Endothelial cell of umbilical vein (primary cell): Measurements from ENCODE around the gene SLC37A1. TPM values are rescaled to one million over a fixed set of nuclear protein-coding genes. Genes with fewer than 3 reads are reported as not detected.

Source experiments
- BruUV-seq: library from RNA; stranded (reverse); fragments of 400-500 nt; replicated peaks from 2 replicates; lab custom pipeline; 2021; lab: Mats Ljungman, UMichigan
- CTCF ChIA-PET: fragments of 300-600, 350-600 bp; sonication (Branson Sonifier 250); formaldehyde crosslinking; loops from one replicate; lab custom pipeline; 2021; ENCODE audit warnings: antibody characterized with exemption, inconsistent platforms; lab: Charles Lee
- POLR2A ChIA-PET: fragments of 300-600, 350-600 bp; sonication (Branson Sonifier 250); formaldehyde crosslinking; loops from one replicate; lab custom pipeline; 2021; ENCODE audit warnings: antibody characterized with exemption, inconsistent platforms; lab: Charles Lee
- DNase-seq: peaks from one replicate; pipeline ENCODE4 v3.0.0-alpha.2; 2011; ENCODE audit warnings: low read depth, low spot score
- FAIRE-seq: peaks from 2 replicates; lab custom pipeline; 2011; peaks lifted over from hg19 to GRCh38; lab: Jason Lieb, UNC
- H2AFZ ChIP-seq: 2 replicates; pipeline ENCODE4 v1.6.0; 2012; ENCODE audit warnings: low read depth, low read length, control low read depth, inconsistent platforms
- H3K27ac ChIP-seq: 2 replicates; pipeline ENCODE4 v1.5.1; 2011; ENCODE audit warnings: low read depth, mild to moderate bottlenecking, control low read depth, low read length, moderate library complexity; ENCODE audit not compliant: insufficient read depth
- H3K27me3 ChIP-seq, 2 experiments: 2 replicates each; pipeline versions ENCODE4 v1.6.0 to v1.6.1; 2011; ENCODE audit warnings: low read length in 2 of 2, mixed read lengths in 1 of 2; ENCODE audit not compliant: control insufficient read depth in 2 of 2, insufficient read depth in 2 of 2
- H3K36me3 ChIP-seq, 2 experiments: 2 replicates in 1 of 2; 3 replicates in 1 of 2; pipeline ENCODE4 v1.5.1; 2011; ENCODE audit warnings: low read length in 2 of 2, mild to moderate bottlenecking in 1 of 2, moderate library complexity in 1 of 2; ENCODE audit not compliant: control insufficient read depth in 2 of 2, insufficient read depth in 2 of 2; ENCODE audit errors: extremely low read depth in 1 of 2
- H3K4me1 ChIP-seq: 3 replicates; pipeline ENCODE4 v1.5.1; 2011; ENCODE audit warnings: mild to moderate bottlenecking, low read length; ENCODE audit not compliant: control insufficient read depth, insufficient read depth; ENCODE audit errors: extremely low read depth
- H3K4me2 ChIP-seq: 2 replicates; pipeline ENCODE4 v1.6.1; 2011; ENCODE audit warnings: low read length, control low read depth, mixed read lengths; ENCODE audit not compliant: insufficient read depth
- H3K4me3 ChIP-seq, 3 experiments: fragments of 200-600 bp in 1 of 3; sonication (generic), shearing (Covaris generic) in 1 of 3; replicated peaks in 1 of 3; 2 replicates each; pipeline ENCODE4 v1.5.1; 2011 to 2016; ENCODE audit warnings: control low read depth in 3 of 3, low read length in 3 of 3, mild to moderate bottlenecking in 2 of 3, inconsistent platforms in 1 of 3, low read depth in 1 of 3, moderate library complexity in 1 of 3; ENCODE audit not compliant: insufficient read depth in 1 of 3
- H3K79me2 ChIP-seq: 2 replicates; pipeline ENCODE4 v1.6.0; 2012; ENCODE audit warnings: low read length, inconsistent platforms; ENCODE audit not compliant: control insufficient read depth, insufficient read depth
- H3K9ac ChIP-seq: replicated peaks from 2 replicates; pipeline ENCODE3; 2011; ENCODE audit warnings: low read length, control low read depth; ENCODE audit not compliant: insufficient read depth; ENCODE audit errors: extremely low read depth
- H3K9me1 ChIP-seq: replicated peaks from 3 replicates; pipeline ENCODE4 v1.6.0; 2011; ENCODE audit warnings: mild to moderate bottlenecking, low read length; ENCODE audit not compliant: control insufficient read depth, insufficient read depth; ENCODE audit errors: extremely low read depth
- H3K9me3 ChIP-seq: replicated peaks from 2 replicates; pipeline ENCODE4 v1.5.1; 2012; ENCODE audit warnings: low read length, inconsistent platforms; ENCODE audit not compliant: control insufficient read depth, insufficient read depth
- H4K20me1 ChIP-seq: replicated peaks from 2 replicates; pipeline ENCODE3; 2011; ENCODE audit warnings: mild to moderate bottlenecking, low read length; ENCODE audit not compliant: control insufficient read depth, insufficient read depth; ENCODE audit errors: extremely low read depth
- EZH2 ChIP-seq: IDR thresholded peaks from 2 replicates; pipeline ENCODE4 v1.6.1; 2012; ENCODE audit warnings: borderline replicate concordance, low read depth, mild to moderate bottlenecking, moderate library complexity, low read length, inconsistent platforms; ENCODE audit not compliant: severe bottlenecking
- FOS ChIP-seq: IDR thresholded peaks from 2 replicates; pipeline ENCODE4 v1.6.1; 2011; ENCODE audit warnings: mild to moderate bottlenecking, low read length, moderate library complexity, borderline replicate concordance; ENCODE audit not compliant: insufficient read depth
- GATA2 ChIP-seq: IDR thresholded peaks from 2 replicates; pipeline ENCODE4 v1.7.0; 2011; ENCODE audit warnings: low read depth, mild to moderate bottlenecking, moderate library complexity, mixed read lengths, low read length; ENCODE audit not compliant: insufficient read length, insufficient read depth
- JUN ChIP-seq: IDR thresholded peaks from 2 replicates; pipeline ENCODE4 v1.6.1; 2011; ENCODE audit warnings: borderline replicate concordance, low read depth; ENCODE audit not compliant: insufficient read length, insufficient read depth
- MAX ChIP-seq: IDR thresholded peaks from 2 replicates; pipeline ENCODE4 v1.6.1; 2011; ENCODE audit not compliant: insufficient read depth, insufficient read length
- MYC ChIP-seq: IDR thresholded peaks from one replicate; pipeline ENCODE4 v1.6.1; 2011; ENCODE audit warnings: mild to moderate bottlenecking, low read depth, low read length
- POLR2A ChIP-seq: IDR thresholded peaks from 2 replicates; pipeline ENCODE4 v1.6.1; 2012; ENCODE audit warnings: low read depth, mild to moderate bottlenecking, control low read depth, low read length
- POLR2AphosphoS5 ChIP-seq: IDR thresholded peaks from 2 replicates; pipeline ENCODE4 v1.6.1; 2012; ENCODE audit warnings: low read depth, mild to moderate bottlenecking, control low read depth, low read length, moderate library complexity; ENCODE audit not compliant: insufficient read depth
- dilution Hi-C: fragments of 300-500 bp; cut with MboI; formaldehyde crosslinking; loops from one replicate; pipeline ENCODE4 v1.15.0; 2019; ENCODE audit warnings: low sequenced_read_pairs; ENCODE audit not compliant: extremely low pct_ligation_motif_present
- intact Hi-C: fragments of 100-400 bp; cut with micrococcal nuclease; formaldehyde crosslinking; loops from one replicate; pipeline ENCODE4 v1.10.0; 2022
- polyA plus RNA-seq, 4 experiments: library from polyadenylated mRNA; depleted of rRNA in 3 of 4; stranded (reverse) in 3 of 4; unstranded in 1 of 4; fragments of >200 nt; gene quantifications; 2 replicates each; pipeline versions ENCODE4 v1.2.1 to v1.2.3, GENCODE V29; 2011 to 2012; ENCODE audit warnings: missing spikeins in 1 of 4
- total RNA-seq: library from RNA; stranded (reverse); gene quantifications from 2 replicates; pipeline ENCODE4 v1.2.3, GENCODE V29; 2021
- TF ChIP-seq, protein P1 (sequence below), 2 donors: IDR thresholded peaks; 1 replicate in 1 of 2; 2 replicates in 1 of 2; pipeline ENCODE4 v1.5.1; 2011; ENCODE audit warnings: low read length in 2 of 2, mild to moderate bottlenecking in 2 of 2, moderate library complexity in 2 of 2, control low read depth in 1 of 2, inconsistent platforms in 1 of 2, low read depth in 1 of 2; ENCODE audit not compliant: insufficient read depth in 1 of 2; ENCODE audit errors: extremely low read depth in 1 of 2

The SLC37A1 gene
- total and polyA plus RNA-seq, 2 donors (not counting 3 experiments of a cell fraction or from before 2014, with no cell fraction given) = 4.7 to 7.6 TPM

DNA sequence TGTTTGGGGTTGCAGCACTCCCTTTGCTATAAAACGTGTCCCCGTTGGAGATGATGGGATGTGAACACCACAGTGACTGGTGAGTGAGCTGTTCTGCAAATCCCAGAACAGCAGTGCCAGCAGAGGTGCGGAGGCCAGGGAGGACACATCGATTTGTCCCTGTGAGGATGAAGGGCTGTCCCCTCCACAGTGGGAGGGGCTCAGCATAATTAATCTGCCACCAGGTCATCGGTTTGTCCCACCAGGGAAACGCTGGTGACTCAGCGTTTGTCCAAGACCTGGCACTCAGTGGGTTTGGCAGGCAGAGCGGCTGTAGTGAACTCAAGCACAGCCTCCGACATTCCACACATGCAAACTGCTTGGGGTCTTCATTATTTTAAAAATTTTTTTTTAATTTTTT, 117.0 kb downstream of the SLC37A1 start:
- Histone ChIP-seq H3K79me2 (no peaks in the 10 kb centered on the region), H3K9me3 (no peaks in the 10 kb centered on the region), H3K9ac (no peak overlapping the region), H3K4me3 (no peak overlapping the region), H3K4me2 (no peak overlapping the region), H3K36me3 (no peaks in the 10 kb centered on the region), H2AFZ (no peak overlapping the region), H3K9me1 (no peaks in the 10 kb centered on the region), H3K27me3 (no peaks in the 10 kb centered on the region), H3K27ac (no peak overlapping the region), H4K20me1 (no peaks in the 10 kb centered on the region), H3K4me1 (no peaks in the 10 kb centered on the region)
- dilution Hi-C loops (no loop called here), intact Hi-C loops (no loop called here)
- TF ChIP-seq MAX (no peak), JUN (no peak), FOS (no peak), GATA2 (no peak), EZH2 (no peak), POLR2AphosphoS5 (no peak), POLR2A (no peak), MYC (no peak)
- TF ChIP-seq, protein P1, sequence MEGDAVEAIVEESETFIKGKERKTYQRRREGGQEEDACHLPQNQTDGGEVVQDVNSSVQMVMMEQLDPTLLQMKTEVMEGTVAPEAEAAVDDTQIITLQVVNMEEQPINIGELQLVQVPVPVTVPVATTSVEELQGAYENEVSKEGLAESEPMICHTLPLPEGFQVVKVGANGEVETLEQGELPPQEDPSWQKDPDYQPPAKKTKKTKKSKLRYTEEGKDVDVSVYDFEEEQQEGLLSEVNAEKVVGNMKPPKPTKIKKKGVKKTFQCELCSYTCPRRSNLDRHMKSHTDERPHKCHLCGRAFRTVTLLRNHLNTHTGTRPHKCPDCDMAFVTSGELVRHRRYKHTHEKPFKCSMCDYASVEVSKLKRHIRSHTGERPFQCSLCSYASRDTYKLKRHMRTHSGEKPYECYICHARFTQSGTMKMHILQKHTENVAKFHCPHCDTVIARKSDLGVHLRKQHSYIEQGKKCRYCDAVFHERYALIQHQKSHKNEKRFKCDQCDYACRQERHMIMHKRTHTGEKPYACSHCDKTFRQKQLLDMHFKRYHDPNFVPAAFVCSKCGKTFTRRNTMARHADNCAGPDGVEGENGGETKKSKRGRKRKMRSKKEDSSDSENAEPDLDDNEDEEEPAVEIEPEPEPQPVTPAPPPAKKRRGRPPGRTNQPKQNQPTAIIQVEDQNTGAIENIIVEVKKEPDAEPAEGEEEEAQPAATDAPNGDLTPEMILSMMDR (IDR thresholded peaks at IDR 0.05; ENCODE audit: extremely low read depth in 1 of 2, insufficient read depth in 1 of 2, low read depth in 1 of 2, low read length in 2 of 2) = no peak
- no peak for DNase-seq
- POLR2A ChIA-PET = no interaction called here
- FAIRE-seq = no peak
- BruUV-seq = no TSS peak
- CTCF ChIA-PET = no interaction called here

Other genes starting within 250 kb of the SLC37A1 start
- gene TFF3, start 198.4 kb upstream of the SLC37A1 start, total RNA-seq = 0.93 and 1.9 TPM in 2 replicates
- gene TFF3, start 198.4 kb upstream of the SLC37A1 start, polyA plus RNA-seq = 1.8 TPM in 2 replicates
- not detected in 2 replicates for gene TFF2, start 162.9 kb upstream of the SLC37A1 start, total RNA-seq
- not detected in 2 replicates for gene TFF2, start 162.9 kb upstream of the SLC37A1 start, polyA plus RNA-seq
- gene TFF1, start 147.3 kb upstream of the SLC37A1 start, total RNA-seq = not detected in 2 replicates
- gene TFF1, start 147.3 kb upstream of the SLC37A1 start, polyA plus RNA-seq = not detected in 2 replicates
- gene TMPRSS3, start 117.8 kb upstream of the SLC37A1 start, total RNA-seq = not detected in 2 replicates
- gene TMPRSS3, start 117.8 kb upstream of the SLC37A1 start, polyA plus RNA-seq = not detected in 2 replicates
- not detected in 2 replicates for gene UBASH3A, start 110.0 kb upstream of the SLC37A1 start, total RNA-seq
- gene UBASH3A, start 110.0 kb upstream of the SLC37A1 start, polyA plus RNA-seq = not detected in 2 replicates
- gene RSPH1, start 17.6 kb upstream of the SLC37A1 start, total RNA-seq = not detected in 2 replicates
- 0.08 TPM in 1 of 2 replicates, not detected in the other for gene RSPH1, start 17.6 kb upstream of the SLC37A1 start, polyA plus RNA-seq
- 1.5 and 2.2 TPM in 2 replicates for gene PDE9A, start 139.8 kb downstream of the SLC37A1 start, total RNA-seq
- 0.22 and 0.28 TPM in 2 replicates for gene PDE9A, start 139.8 kb downstream of the SLC37A1 start, polyA plus RNA-seq